A549 (cell line): ENCODE measurements around the gene DIS3L2. TPM values are rescaled to one million over a fixed set of nuclear protein-coding genes. Genes with fewer than 3 reads are reported as not detected.
"Not testable (repeated sequence)": the region's sequence is repeated elsewhere in the genome, so short reads cannot be mapped to it uniquely, and the experiment has no call there.

Experiments
- ATAC-seq, 2 experiments: fragments of 200-7000 bp in 1 of 2; fragments of >200 bp in 1 of 2; cut with Nextera tagmentation in 1 of 2; cut with Tn5 transposase in 1 of 2; 3 replicates each; pipeline versions ENCODE4 v1.8.0 to v1.9.1; 2018 to 2020; ENCODE audit warnings: mild to moderate bottlenecking in 1 of 2, moderate library complexity in 1 of 2
- CTCF ChIA-PET: fragments of 300-600 bp; sonication (Branson Sonifier 250); formaldehyde crosslinking; extraction: SDS; loops from one replicate; lab custom pipeline; 2021; ENCODE audit warnings: antibody characterized with exemption, inconsistent platforms; lab: Yijun Ruan, JAX
- POLR2A ChIA-PET: fragments of 350-600 bp; formaldehyde crosslinking; extraction: SDS; loops from one replicate; lab custom pipeline; 2021; ENCODE audit warnings: antibody characterized with exemption, inconsistent platforms; lab: Yijun Ruan, JAX
- DNase-seq, 2 experiments: peaks; one replicate each; pipeline versions ENCODE4 v3.0.0 to v3.0.0-alpha.2; 2011 to 2016; ENCODE audit warnings: low read depth in 1 of 2, low spot score in 1 of 2
- FAIRE-seq: peaks from 2 replicates; lab custom pipeline; 2011; peaks lifted over from hg19 to GRCh38; lab: Jason Lieb, UNC
- H3K27ac ChIP-seq, 2 experiments: fragments of >200 bp; sonication (Bioruptor Twin); formaldehyde crosslinking; 3 replicates each; pipeline ENCODE4 v1.5.1; 2016 to 2017
- H3K4me1 ChIP-seq: fragments of >200 bp; sonication (Bioruptor Twin); formaldehyde crosslinking; 3 replicates; pipeline ENCODE4 v1.6.1; 2016
- H3K4me2 ChIP-seq: fragments of >200 bp; sonication (Bioruptor Twin); formaldehyde crosslinking; 3 replicates; pipeline ENCODE4 v1.6.1; 2016
- H3K4me3 ChIP-seq: fragments of >200 bp; sonication (Bioruptor Twin); formaldehyde crosslinking; 3 replicates; pipeline ENCODE4 v1.5.1; 2016
- H3K9me3 ChIP-seq: fragments of >200 bp; sonication (Bioruptor Twin); formaldehyde crosslinking; 3 replicates; pipeline ENCODE4 v1.6.1; 2016
- EP300 ChIP-seq, 2 experiments: fragments of >200 bp; sonication (Bioruptor Twin); formaldehyde crosslinking; IDR thresholded peaks; 2 replicates in 1 of 2; 3 replicates in 1 of 2; pipeline ENCODE4 v1.6.1; 2016 to 2017
- GATA3 ChIP-seq: IDR thresholded peaks from 2 replicates; pipeline ENCODE4 v1.6.1; 2012; ENCODE audit warnings: borderline replicate concordance
- JUN ChIP-seq, 2 experiments: fragments of >200 bp; sonication (Bioruptor Twin); formaldehyde crosslinking; IDR thresholded peaks; 2 replicates in 1 of 2; 3 replicates in 1 of 2; pipeline ENCODE4 v1.6.1; 2016 to 2017
- JUNB ChIP-seq: fragments of >200 bp; sonication (Bioruptor Twin); formaldehyde crosslinking; IDR thresholded peaks from 2 replicates; pipeline ENCODE4 v1.6.1; 2016
- MAFK ChIP-seq: fragments of 450-650 bp; IDR thresholded peaks from 2 replicates; pipeline ENCODE4 v1.6.1; 2014; ENCODE audit not compliant: partially characterized antibody
- NFE2L2 ChIP-seq: fragments of 150-350 bp; conservative IDR thresholded peaks from 2 replicates; pipeline ENCODE4 v1.6.1; 2014; ENCODE audit warnings: low read length
- NPAS2 ChIP-seq: fragments of 250-450 bp; sonication (Bioruptor Pico); IDR thresholded peaks from 2 replicates; pipeline ENCODE4 v1.8.0; 2022; ENCODE audit warnings: mild to moderate bottlenecking, moderate library complexity, borderline replicate concordance
- NR3C1 ChIP-seq: fragments of >200 bp; sonication (Bioruptor Twin); formaldehyde crosslinking; IDR thresholded peaks from 3 replicates; pipeline ENCODE4 v1.6.1; 2017
- PHF8 ChIP-seq: fragments of 200-600 bp; sonication (generic); IDR thresholded peaks from 2 replicates; pipeline ENCODE4 v1.6.1; 2016; ENCODE audit warnings: low read depth, mild to moderate bottlenecking, antibody characterized with exemption, moderate library complexity, borderline replicate concordance
- POLR2A ChIP-seq: IDR thresholded peaks from 2 replicates; pipeline ENCODE4 v1.6.1; 2012; ENCODE audit warnings: mild to moderate bottlenecking, low read length
- RNF2 ChIP-seq: fragments of 200-600 bp; sonication (generic); IDR thresholded peaks from 2 replicates; pipeline ENCODE4 v1.6.1; 2016; ENCODE audit warnings: low read depth, mild to moderate bottlenecking, antibody characterized with exemption, moderate library complexity, borderline replicate concordance
- TFCP2L1 ChIP-seq: fragments of 250-450 bp; sonication (Bioruptor Pico); IDR thresholded peaks from 2 replicates; pipeline ENCODE4 v1.5.0; 2021; ENCODE audit warnings: mild to moderate bottlenecking
- TP53 ChIP-seq: fragments of 250-450 bp; sonication (Bioruptor Pico); IDR thresholded peaks from 2 replicates; pipeline ENCODE4 v1.5.0; 2021; ENCODE audit warnings: mild to moderate bottlenecking, moderate library complexity
- ZFP36 ChIP-seq: fragments of 450-650 bp; IDR thresholded peaks from 2 replicates; pipeline ENCODE4 v1.6.1; 2014; ENCODE audit warnings: borderline replicate concordance; ENCODE audit not compliant: partially characterized antibody
- ZNF302 ChIP-seq: fragments of 250-450 bp; sonication (Bioruptor Pico); IDR thresholded peaks from 2 replicates; pipeline ENCODE4 v1.9.0; 2021; ENCODE audit warnings: inconsistent platforms, mild to moderate bottlenecking, moderate library complexity
- WGBS: methylation state at CpG from one replicate; pipeline ENCODE4 v1.1.6; 2017; ENCODE audit errors: missing lambda C conversion rate; 5-methylcytosine and 5-hydroxymethylcytosine counted together
- polyA plus RNA-seq, 4 experiments: library from polyadenylated mRNA; depleted of rRNA in 3 of 4; stranded (reverse); fragments of >200 nt; fragmentation: RNase III in 1 of 4; extraction: RNeasy Plus Mini Kit Qiagen cat#74134 plus additional on column Dnase treatment in 1 of 4; gene quantifications; 2 replicates in 3 of 4; 3 replicates in 1 of 4; pipeline ENCODE4 v1.2.3, GENCODE V29; 2011 to 2017
- TF ChIP-seq, protein P1 (sequence below): IDR thresholded peaks from 2 replicates; pipeline ENCODE4 v1.6.1; 2012; ENCODE audit warnings: low read depth, borderline replicate concordance
- TF ChIP-seq, protein P2 (sequence below): fragments of 250-450 bp; sonication (Bioruptor Pico); IDR thresholded peaks from 2 replicates; pipeline ENCODE4 v1.5.0; 2021; ENCODE audit warnings: mild to moderate bottlenecking, moderate library complexity, borderline replicate concordance
- TF ChIP-seq, protein P3 (sequence below): fragments of 250-450 bp; sonication (Bioruptor Pico); IDR thresholded peaks from 2 replicates; pipeline ENCODE4 v1.5.0; 2020; ENCODE audit warnings: low read depth, mild to moderate bottlenecking, moderate library complexity
- TF ChIP-seq, protein P4 (sequence below): fragments of 200-600 bp; sonication (generic); IDR thresholded peaks from 2 replicates; pipeline ENCODE4 v1.6.1; 2016; ENCODE audit warnings: antibody characterized with exemption, mild to moderate bottlenecking, moderate library complexity
- TF ChIP-seq, protein P5 (sequence below): fragments of >200 bp; sonication (Bioruptor Twin); formaldehyde crosslinking; IDR thresholded peaks from 3 replicates; pipeline ENCODE4 v1.6.1; 2016

The DIS3L2 gene
- polyA plus RNA-seq, 2 of the 4 experiments (the other 2 are of a cell fraction), result 14.9 to 15.4 TPM

DNA sequence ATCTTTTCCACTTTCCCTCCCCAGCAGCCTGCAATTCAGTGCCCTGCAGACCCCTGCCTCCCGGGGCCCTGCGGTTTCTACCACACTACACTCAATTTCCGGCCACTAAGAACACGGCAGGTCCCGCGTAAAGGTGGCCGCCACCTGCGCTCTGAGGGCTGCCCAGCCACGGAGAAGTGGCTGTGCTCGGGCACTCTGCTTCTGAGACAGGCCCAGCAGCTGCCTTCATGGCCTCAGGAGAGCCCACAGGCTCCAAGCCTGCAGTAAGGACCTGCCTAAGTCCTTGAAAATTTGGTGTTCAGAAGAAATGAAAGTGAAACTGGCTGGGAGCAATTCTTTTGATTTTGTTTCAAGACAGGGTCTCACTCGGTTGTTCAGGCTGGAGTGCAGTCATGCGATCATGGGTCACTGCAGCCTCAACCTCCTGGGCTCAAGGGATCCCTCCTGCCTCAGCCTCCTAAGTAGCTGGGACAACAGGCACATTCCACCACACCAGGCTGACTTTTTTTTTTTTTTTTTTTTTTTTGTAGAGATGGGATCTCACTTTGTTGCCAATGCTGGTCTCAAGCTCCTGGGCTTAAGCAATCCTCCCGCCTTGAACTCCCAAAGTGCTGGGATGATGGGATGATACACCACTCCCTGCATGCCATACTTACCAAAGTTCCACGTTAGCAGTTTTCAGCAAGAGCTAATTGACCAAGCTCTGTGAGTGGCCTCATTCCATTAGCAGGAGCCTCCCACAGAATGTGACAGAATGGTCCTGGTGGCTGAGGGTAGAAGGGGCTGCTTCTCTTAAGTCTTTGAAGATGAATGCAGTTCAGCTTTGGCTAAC is 402.5 kb downstream of the DIS3L2 start:
- H3K9me3 ChIP-seq, result no peaks in the 10 kb centered on the region
- peaks cover 16% of the 10 kb centered on the region; the same call in 2 of the 3 replicates for H3K4me1 ChIP-seq
- H3K4me3 ChIP-seq, result no peak overlapping the region
- FAIRE-seq (no peak), DNase-seq (no peak), ATAC-seq (no peak)
- CTCF ChIA-PET, result interaction anchor here (0.8 to 3.8 kb wide), 8 partner anchors 14 to 463 kb away, joined by 3 to 18 read pairs (median 4); partner anchors contain the start of gene ALPP
- no peak overlapping the region for H3K4me2 ChIP-seq
- POLR2A ChIA-PET, result no interaction called here
- H3K27ac ChIP-seq, result no peak overlapping the region
- WGBS, result 77% methylated on average over 6 of the region's 14 CpGs
- TF ChIP-seq GATA3 (no peak), TP53 (CRISPR knock-in tag) (no peak), EP300 (IDR thresholded peaks at IDR 0.05) (no peak), NFE2L2 (no peak), JUNB (no peak), RNF2 (no peak), PHF8 (no peak), MAFK (no peak), JUN (IDR thresholded peaks at IDR 0.05) (no peak), TFCP2L1 (CRISPR knock-in tag) (no peak), ZNF302 (CRISPR knock-in tag) (no peak), POLR2A (no peak), NR3C1 (no peak), NPAS2 (CRISPR knock-in tag) (no peak), ZFP36 (no peak)
- TF ChIP-seq, protein P1, sequence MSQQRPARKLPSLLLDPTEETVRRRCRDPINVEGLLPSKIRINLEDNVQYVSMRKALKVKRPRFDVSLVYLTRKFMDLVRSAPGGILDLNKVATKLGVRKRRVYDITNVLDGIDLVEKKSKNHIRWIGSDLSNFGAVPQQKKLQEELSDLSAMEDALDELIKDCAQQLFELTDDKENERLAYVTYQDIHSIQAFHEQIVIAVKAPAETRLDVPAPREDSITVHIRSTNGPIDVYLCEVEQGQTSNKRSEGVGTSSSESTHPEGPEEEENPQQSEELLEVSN, result no peak
- TF ChIP-seq, protein P2, sequence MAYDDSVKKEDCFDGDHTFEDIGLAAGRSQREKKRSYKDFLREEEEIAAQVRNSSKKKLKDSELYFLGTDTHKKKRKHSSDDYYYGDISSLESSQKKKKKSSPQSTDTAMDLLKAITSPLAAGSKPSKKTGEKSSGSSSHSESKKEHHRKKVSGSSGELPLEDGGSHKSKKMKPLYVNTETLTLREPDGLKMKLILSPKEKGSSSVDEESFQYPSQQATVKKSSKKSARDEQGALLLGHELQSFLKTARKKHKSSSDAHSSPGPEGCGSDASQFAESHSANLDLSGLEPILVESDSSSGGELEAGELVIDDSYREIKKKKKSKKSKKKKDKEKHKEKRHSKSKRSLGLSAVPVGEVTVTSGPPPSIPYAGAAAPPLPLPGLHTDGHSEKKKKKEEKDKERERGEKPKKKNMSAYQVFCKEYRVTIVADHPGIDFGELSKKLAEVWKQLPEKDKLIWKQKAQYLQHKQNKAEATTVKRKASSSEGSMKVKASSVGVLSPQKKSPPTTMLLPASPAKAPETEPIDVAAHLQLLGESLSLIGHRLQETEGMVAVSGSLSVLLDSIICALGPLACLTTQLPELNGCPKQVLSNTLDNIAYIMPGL (CRISPR knock-in tag), result no peak
- TF ChIP-seq, protein P3, sequence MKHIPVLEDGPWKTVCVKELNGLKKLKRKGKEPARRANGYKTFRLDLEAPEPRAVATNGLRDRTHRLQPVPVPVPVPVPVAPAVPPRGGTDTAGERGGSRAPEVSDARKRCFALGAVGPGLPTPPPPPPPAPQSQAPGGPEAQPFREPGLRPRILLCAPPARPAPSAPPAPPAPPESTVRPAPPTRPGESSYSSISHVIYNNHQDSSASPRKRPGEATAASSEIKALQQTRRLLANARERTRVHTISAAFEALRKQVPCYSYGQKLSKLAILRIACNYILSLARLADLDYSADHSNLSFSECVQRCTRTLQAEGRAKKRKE (CRISPR knock-in tag), result no peak
- TF ChIP-seq, protein P4, sequence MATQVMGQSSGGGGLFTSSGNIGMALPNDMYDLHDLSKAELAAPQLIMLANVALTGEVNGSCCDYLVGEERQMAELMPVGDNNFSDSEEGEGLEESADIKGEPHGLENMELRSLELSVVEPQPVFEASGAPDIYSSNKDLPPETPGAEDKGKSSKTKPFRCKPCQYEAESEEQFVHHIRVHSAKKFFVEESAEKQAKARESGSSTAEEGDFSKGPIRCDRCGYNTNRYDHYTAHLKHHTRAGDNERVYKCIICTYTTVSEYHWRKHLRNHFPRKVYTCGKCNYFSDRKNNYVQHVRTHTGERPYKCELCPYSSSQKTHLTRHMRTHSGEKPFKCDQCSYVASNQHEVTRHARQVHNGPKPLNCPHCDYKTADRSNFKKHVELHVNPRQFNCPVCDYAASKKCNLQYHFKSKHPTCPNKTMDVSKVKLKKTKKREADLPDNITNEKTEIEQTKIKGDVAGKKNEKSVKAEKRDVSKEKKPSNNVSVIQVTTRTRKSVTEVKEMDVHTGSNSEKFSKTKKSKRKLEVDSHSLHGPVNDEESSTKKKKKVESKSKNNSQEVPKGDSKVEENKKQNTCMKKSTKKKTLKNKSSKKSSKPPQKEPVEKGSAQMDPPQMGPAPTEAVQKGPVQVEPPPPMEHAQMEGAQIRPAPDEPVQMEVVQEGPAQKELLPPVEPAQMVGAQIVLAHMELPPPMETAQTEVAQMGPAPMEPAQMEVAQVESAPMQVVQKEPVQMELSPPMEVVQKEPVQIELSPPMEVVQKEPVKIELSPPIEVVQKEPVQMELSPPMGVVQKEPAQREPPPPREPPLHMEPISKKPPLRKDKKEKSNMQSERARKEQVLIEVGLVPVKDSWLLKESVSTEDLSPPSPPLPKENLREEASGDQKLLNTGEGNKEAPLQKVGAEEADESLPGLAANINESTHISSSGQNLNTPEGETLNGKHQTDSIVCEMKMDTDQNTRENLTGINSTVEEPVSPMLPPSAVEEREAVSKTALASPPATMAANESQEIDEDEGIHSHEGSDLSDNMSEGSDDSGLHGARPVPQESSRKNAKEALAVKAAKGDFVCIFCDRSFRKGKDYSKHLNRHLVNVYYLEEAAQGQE, result no peak
- TF ChIP-seq, protein P5, sequence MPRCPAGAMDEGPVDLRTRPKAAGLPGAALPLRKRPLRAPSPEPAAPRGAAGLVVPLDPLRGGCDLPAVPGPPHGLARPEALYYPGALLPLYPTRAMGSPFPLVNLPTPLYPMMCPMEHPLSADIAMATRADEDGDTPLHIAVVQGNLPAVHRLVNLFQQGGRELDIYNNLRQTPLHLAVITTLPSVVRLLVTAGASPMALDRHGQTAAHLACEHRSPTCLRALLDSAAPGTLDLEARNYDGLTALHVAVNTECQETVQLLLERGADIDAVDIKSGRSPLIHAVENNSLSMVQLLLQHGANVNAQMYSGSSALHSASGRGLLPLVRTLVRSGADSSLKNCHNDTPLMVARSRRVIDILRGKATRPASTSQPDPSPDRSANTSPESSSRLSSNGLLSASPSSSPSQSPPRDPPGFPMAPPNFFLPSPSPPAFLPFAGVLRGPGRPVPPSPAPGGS, result no peak
- TF ChIP-seq, all 56 proteins: peak for 0

DNA sequence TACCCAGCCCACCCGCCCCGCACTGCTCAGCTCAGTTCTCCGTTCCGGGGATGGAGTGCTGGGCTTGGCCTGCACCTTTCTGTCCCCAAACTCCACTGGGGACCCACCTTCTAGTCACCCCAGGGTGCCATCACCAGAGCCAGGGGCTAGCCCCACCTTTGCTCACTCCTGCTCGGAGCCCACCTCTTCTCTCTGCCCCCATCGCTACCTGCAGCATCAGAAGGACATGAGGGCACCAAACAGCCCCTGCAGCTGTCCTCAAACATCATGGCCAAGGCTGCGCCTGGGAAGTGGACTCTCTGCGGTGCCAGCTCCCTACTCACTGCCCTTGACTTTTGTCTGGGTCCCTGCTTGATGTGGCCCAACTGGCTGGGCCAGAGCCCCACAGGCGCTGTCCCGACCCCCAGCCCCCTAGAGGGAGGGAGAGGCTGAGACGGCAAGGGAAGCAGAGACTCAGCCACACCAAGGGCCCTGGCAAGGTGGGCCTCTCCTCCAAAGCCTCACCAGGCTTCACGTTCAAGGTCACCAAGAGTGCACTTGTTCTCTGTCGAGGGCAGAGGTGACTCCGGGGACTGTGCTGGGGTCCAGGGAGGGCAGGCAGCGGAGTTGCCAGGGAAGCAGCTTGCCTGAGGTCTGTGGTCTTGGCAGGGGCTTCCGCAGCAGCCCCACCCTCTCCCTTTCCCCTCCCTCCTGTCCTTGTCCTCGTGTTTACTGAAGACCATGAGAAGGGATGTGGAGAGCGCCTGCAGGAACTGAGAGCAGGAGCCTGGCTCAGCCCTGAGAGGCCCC is 403.5 kb downstream of the DIS3L2 start:
- H3K9me3 ChIP-seq, H3K27ac ChIP-seq, H3K4me2 ChIP-seq, POLR2A ChIA-PET, DNase-seq, ATAC-seq, FAIRE-seq, H3K4me3 ChIP-seq: not testable (repeated sequence)
- H3K4me1 ChIP-seq, result peaks cover 16% of the 10 kb centered on the region; the same call in 2 of the 3 replicates
- 82% methylated on average over 14 of the region's 18 CpGs for WGBS
- CTCF ChIA-PET, result interaction anchor here (0.7 to 3.8 kb wide), 14 partner anchors 12 to 482 kb away, joined by 3 to 18 read pairs (median 3); no protein-coding TSS in a partner anchor
